BE2C (cell line): Measurements from ENCODE around the gene SEC14L1.
"Not testable (repeated sequence)": the region's sequence is repeated elsewhere in the genome, so short reads cannot be mapped to it uniquely, and the experiment has no call there.

Source experiments
- DNase-seq: peaks from one replicate; pipeline ENCODE4 v3.0.0-alpha.2; 2020
- H3K27me3 ChIP-seq: fragments of 250-450 bp; sonication (Bioruptor Pico); 2 replicates; pipeline ENCODE4 v1.5.1; 2020; ENCODE audit warnings: mild to moderate bottlenecking
- H3K36me3 ChIP-seq: fragments of 250-450 bp; sonication (Bioruptor Pico); 2 replicates; pipeline ENCODE4 v1.5.1; 2020; ENCODE audit warnings: mild to moderate bottlenecking
- H3K4me1 ChIP-seq: fragments of 250-450 bp; sonication (Bioruptor Pico); 2 replicates; pipeline ENCODE4 v1.5.1; 2020
- H3K4me3 ChIP-seq: 2 replicates; pipeline ENCODE4 v1.5.1; 2011; ENCODE audit warnings: low read depth, low read length
- H3K9me3 ChIP-seq: fragments of 250-450 bp; sonication (Bioruptor Pico); 2 replicates; pipeline ENCODE4 v1.5.1; 2020
- CTCF ChIP-seq: IDR thresholded peaks from 2 replicates; pipeline ENCODE4 v1.5.1; 2012; ENCODE audit warnings: mild to moderate bottlenecking, low read depth, low read length

The SEC14L1 gene

GRCh38 chr17:77153999-77154586, 13.3 kb downstream of the SEC14L1 start:
- H3K4me3 ChIP-seq: no peak overlapping the region

GRCh38 chr17:77155125-77155524, 14.4 kb downstream of the SEC14L1 start:
- H3K4me3 ChIP-seq: no peak overlapping the region

More at GRCh38 chr17:77153999-77154586, 13.3 kb downstream of the SEC14L1 start:
- no peak for TF ChIP-seq CTCF
- Histone ChIP-seq H3K36me3 (peaks cover under 1% of the 10 kb centered on the region; the same call in 1 of the 2 replicates), H3K27me3 (no peaks in the 10 kb centered on the region), H3K4me1 (no peaks in the 10 kb centered on the region), H3K9me3 (no peaks in the 10 kb centered on the region)
- no peak for DNase-seq

GRCh38 chr17:77157766-77158165, 17.0 kb downstream of the SEC14L1 start:
- H3K4me1 ChIP-seq: not testable (repeated sequence)

More at GRCh38 chr17:77155125-77155524, 14.4 kb downstream of the SEC14L1 start:
- no peak for DNase-seq
- no peaks in the 10 kb centered on the region for H3K9me3 ChIP-seq
- H3K4me1 ChIP-seq: no peaks in the 10 kb centered on the region
- no peaks in the 10 kb centered on the region; the same call in 1 of the 2 replicates for H3K36me3 ChIP-seq
- TF ChIP-seq CTCF: no peak
- no peaks in the 10 kb centered on the region for H3K27me3 ChIP-seq

DNA sequence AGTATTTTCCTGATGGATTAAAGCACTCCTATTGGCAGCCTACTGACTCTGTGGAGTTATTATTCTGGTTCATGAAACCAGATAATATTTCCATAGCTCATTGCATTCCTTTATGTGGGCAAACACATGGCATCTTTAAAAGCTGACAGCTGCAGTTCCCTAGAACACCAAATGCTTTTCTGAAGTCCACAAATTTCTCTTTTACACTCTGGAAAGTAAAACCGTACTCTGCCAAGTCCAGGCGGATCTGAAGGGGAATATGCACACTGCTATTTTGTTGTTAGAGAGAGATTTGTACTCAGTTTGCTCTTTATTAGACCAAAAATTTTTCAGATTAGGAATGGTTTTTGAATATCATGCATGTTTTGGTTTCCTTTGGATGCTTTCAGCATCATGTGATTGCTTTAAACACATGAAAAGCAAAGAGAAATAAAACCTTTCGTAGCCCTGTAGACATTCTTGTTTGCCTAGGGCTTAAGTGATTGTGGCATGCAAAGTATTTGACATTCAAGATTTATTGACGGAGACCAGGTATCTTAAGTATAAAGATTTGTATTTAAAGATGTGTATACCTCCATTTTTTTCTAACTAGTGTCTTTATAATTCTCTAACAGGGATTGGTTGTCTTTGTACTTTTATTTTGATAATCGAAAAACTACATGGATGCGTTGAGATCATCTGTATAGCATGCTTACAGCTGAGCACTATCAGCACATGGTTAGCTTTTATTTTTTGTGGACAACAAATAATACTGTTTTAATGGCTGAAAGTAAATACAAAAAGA, 19.5 kb downstream of the SEC14L1 start:
- Histone ChIP-seq H3K4me3 (no peak overlapping the region), H3K9me3 (no peaks in the 10 kb centered on the region), H3K4me1 (peaks cover 3% of the 10 kb centered on the region; the same call in 1 of the 2 replicates), H3K27me3 (no peaks in the 10 kb centered on the region), H3K36me3 (no peaks in the 10 kb centered on the region)
- DNase-seq: no peak
- no peak for TF ChIP-seq CTCF

More at GRCh38 chr17:77157766-77158165, 17.0 kb downstream of the SEC14L1 start:
- H3K9me3 ChIP-seq, DNase-seq, H3K27me3 ChIP-seq, H3K36me3 ChIP-seq, H3K4me3 ChIP-seq: not testable (repeated sequence)

DNA sequence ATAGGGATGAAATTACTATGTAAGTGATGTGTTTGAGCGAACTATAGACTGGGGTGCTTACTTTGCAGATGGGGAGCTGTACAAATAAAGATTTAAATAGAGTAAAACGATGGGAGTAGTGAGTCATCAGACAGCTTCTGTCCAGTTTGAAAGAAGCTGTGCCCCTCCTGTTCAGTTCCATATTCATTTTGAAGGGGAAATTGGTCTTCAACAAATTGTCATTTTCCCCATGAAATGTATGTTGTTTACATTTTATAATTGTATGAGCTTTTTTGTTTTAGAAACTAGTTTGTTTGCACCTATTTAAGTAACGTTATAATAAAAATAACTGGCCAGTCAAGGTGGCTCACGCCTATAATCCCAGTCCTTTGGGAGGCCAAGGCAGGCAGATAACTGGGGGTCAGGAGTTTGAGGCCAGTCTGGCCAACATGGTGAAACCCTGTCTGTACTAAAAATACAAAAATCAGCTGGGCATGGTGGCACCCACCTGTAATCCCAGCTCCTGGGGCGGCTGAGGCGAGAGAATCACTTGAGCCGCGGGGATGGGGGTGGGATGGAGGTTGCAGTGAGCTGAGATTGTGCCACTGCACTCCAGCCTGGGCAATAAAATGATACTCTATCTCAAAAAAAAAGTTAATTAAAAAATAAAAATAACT, 20.2 kb downstream of the SEC14L1 start:
- no peaks in the 10 kb centered on the region for H3K9me3 ChIP-seq
- no peak for TF ChIP-seq CTCF
- no peak for DNase-seq
- no peaks in the 10 kb centered on the region for H3K36me3 ChIP-seq
- H3K4me1 ChIP-seq: peaks cover 4% of the 10 kb centered on the region
- H3K4me3 ChIP-seq: no peak overlapping the region
- no peaks in the 10 kb centered on the region for H3K27me3 ChIP-seq

DNA sequence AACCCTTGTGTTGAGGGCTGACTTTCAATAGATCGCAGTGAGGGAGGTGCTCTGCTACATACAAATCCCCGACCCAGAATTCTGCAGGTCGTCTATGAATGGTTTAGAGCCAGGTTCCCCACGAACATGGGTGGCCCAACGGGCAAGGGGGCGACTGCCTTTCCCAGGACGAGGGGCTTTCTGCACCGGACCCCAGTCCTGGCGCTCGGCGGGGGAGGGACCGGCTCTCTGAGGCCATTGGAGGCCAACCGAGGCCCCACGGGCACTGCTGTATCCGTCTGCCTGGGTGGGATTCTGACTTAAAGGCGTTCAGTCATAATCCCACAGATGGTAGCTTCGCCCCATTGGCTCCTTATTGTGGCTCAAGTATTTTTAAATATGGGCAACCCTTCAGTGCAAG, 21.2 kb downstream of the SEC14L1 start:
- H3K9me3 ChIP-seq: no peaks in the 10 kb centered on the region
- H3K36me3 ChIP-seq: no peaks in the 10 kb centered on the region; the same call in 1 of the 2 replicates
- H3K4me1 ChIP-seq: peaks cover 6% of the 10 kb centered on the region
- TF ChIP-seq CTCF: no peak
- H3K4me3 ChIP-seq: no peak overlapping the region
- DNase-seq: no peak
- H3K27me3 ChIP-seq: no peaks in the 10 kb centered on the region
